Neural progenitor cell (in vitro differentiated cells): ENCODE results near the gene COX19.
A peak's percentile ranks its signal among the peaks of the same experiment; 100 is the strongest.

Experiments used
- CTCF ChIP-seq: fragments of 200-600 bp; sonication (generic); IDR thresholded peaks from 2 replicates; pipeline ENCODE4 v1.5.1; 2017; ENCODE audit warnings: antibody characterized with exemption, mild to moderate bottlenecking
- EZH2 ChIP-seq: fragments of 200-600 bp; sonication (generic); IDR thresholded peaks from 2 replicates; pipeline ENCODE4 v1.6.1; 2017; ENCODE audit warnings: antibody characterized with exemption, mild to moderate bottlenecking, moderate library complexity
- EZH2phosphoT487 ChIP-seq: fragments of 200-600 bp; sonication (generic); IDR thresholded peaks from 2 replicates; pipeline ENCODE4 v1.6.1; 2017; ENCODE audit warnings: antibody characterized with exemption

- TF ChIP-seq EZH2 (no peak), CTCF (peak; percentile 8), EZH2phosphoT487 (no peak)
Measured at GRCh38 chr7:954330-955238, 20.8 kb downstream of the COX19 start, which contains the start of gene ADAP1.
